ENCODE measurements around the gene KRT84. TPM values are rescaled to one million over a fixed set of nuclear protein-coding genes. Genes with fewer than 3 reads are reported as not detected.

The KRT84 gene, protein sequence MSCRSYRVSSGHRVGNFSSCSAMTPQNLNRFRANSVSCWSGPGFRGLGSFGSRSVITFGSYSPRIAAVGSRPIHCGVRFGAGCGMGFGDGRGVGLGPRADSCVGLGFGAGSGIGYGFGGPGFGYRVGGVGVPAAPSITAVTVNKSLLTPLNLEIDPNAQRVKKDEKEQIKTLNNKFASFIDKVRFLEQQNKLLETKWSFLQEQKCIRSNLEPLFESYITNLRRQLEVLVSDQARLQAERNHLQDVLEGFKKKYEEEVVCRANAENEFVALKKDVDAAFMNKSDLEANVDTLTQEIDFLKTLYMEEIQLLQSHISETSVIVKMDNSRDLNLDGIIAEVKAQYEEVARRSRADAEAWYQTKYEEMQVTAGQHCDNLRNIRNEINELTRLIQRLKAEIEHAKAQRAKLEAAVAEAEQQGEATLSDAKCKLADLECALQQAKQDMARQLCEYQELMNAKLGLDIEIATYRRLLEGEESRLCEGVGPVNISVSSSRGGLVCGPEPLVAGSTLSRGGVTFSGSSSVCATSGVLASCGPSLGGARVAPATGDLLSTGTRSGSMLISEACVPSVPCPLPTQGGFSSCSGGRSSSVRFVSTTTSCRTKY
- polyA plus RNA-seq (ENCODE audit: insufficient read length), result not detected

GRCh38 chr12:52385226-52385702, at the start of gene KRT84:
KRT84 (minus strand) TSS chr12:52385652; CDS start chr12:52385585, 67 bp downstream.
- no peak for DNase-seq (ENCODE audit: low read depth)

GRCh38 chr12:52434760-52435530, 49.5 kb upstream of the KRT84 start:
- no peak for DNase-seq (ENCODE audit: low read depth)

DNA sequence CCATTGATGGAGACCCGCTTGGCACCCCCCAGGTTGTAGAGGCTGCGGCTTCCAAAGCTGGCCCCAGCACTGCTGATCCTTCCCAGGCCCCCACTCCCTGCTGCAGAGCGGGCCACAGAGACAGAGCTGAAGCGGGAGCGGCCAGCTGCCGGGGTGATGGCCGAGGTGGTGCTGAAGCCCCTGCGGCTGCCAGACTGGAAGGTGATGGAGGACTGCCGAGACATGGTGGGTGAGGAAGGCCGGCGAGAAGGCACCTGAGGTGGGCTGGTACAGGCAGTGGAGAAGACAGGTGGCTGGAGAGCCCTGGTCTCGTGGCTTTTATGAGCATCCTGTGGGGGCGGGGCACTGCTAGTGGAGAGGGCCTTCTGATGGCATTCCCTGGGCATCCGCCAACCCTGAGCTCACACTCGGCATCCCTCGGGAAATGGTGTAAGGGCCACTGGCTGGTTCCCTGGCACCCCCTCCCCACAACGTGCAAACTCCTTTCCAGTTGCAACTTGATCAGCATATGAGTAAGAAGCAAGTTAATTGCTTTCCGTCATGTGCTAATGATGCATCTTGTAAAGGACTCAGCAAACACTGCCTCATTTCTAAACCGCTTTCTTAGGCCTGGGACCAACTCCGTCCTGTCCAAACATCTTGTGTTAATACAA, 48.8 kb upstream of the KRT84 start, which contains the start of gene KRT75:
TSS of gene KRT75 (minus strand) at position 291 of the 653 bp plus-strand sequence. CDS start at position 224, 67 bp downstream.
- no peak for DNase-seq (ENCODE audit: low read depth)

GRCh38 chr12:52433501-52434080, 48.1 kb upstream of the KRT84 start:
- DNase-seq (ENCODE audit: low read depth), result no peak

- no peak for DNase-seq (ENCODE audit: low read depth)
These were observed 47.2 kb upstream of the KRT84 start for GRCh38 chr12:52432559-52433207.

DNA sequence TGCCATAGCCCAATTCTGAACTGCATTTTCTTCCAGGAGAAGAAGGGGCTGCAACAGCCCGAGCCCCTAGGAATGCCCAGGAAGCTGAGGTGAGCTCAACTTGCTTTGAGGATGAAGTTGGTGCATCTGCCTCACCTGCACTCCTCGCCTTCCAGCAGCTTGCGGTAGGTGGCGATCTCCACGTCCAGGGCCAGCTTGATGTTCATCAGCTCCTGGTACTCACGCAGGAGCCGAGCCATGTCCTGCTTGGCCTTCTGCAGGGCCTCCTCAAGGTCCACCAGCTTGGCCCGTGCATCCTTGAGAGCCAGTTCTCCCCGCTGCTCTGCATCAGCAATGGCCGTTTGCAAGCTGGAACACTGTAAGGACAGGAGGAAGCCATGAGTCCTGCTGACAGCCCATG, 42.7 kb upstream of the KRT84 start:
- no peak for DNase-seq (ENCODE audit: low read depth)

DNA sequence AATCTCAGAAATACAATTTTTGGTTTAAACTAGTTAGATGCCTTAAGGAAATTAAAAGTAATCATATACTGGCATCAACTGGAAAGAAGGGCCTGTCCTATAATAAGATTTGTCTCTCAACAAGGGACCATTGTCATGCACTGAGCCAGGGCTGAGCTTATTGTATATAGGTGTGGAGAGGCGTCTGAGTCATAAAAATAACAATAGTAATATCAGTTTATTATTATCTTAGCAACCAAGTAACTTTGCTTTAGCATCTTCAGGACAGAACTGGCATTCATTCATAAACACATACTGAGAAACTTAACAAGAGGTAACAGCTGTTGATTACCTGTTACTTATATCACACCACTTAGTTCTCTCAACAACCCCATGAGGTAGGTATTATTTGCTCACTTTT, 41.6 kb upstream of the KRT84 start:
- no peak for DNase-seq (ENCODE audit: low read depth)

- no peak for DNase-seq (ENCODE audit: low read depth)
These were observed 40.6 kb upstream of the KRT84 start for GRCh38 chr12:52426034-52426433.

GRCh38 chr12:52425466-52425865, 40.0 kb upstream of the KRT84 start:
- DNase-seq (ENCODE audit: low read depth), result no peak

- DNase-seq (ENCODE audit: low read depth), result no peak
These were observed 38.4 kb upstream of the KRT84 start for GRCh38 chr12:52423661-52424500.

DNA sequence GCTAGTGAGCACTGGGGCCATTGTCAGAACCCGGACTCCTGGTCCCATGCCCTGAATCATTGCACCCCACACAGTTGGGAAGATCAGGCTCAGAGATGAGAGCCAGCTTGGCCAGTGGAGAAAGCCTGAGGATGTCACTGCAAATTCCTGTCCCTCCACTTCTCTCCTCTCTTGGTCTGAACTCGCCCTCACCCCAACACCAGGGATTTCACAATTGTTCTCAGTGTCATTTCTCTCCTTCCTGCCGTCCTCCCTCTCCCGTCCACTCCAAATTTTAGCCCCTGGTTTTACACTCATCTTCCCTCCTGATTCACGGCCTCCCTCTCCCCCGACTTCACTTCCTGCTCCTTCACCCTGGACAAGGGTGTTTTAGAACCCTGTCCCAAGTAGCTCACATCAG, 37.6 kb upstream of the KRT84 start:
- no peak for DNase-seq (ENCODE audit: low read depth)

- no peak for DNase-seq (ENCODE audit: low read depth)
These were observed 34.2 kb upstream of the KRT84 start for GRCh38 chr12:52419656-52420055.

GRCh38 chr12:52418576-52419110, 33.2 kb upstream of the KRT84 start:
- no peak for DNase-seq (ENCODE audit: low read depth)

DNA sequence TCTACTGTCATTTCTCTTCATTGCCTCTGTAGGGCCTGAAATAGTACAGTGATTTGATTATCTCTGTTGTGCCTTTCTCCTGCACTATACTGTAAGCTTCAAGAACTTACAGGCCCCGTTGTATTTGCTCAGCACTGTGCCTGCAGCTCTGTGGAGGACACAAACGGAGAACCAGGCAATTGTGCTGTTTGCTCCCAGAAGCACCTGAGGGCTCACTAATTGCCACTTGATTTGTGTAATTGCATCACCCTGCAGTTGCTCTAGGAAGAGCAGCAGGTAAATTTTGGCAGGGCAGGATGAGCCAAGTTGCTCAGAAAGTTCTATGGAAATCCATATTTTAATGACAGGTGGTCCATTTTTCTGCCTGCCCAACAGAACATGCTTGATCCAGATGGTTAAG, 32.3 kb upstream of the KRT84 start:
- no peak for DNase-seq (ENCODE audit: low read depth)

- DNase-seq (ENCODE audit: low read depth), result no peak
These were observed 31.3 kb upstream of the KRT84 start for GRCh38 chr12:52416795-52417194.

- no peak for DNase-seq (ENCODE audit: low read depth)
These were observed 30.7 kb upstream of the KRT84 start for GRCh38 chr12:52415870-52416750.

GRCh38 chr12:52414936-52415335, 29.5 kb upstream of the KRT84 start:
- no peak for DNase-seq (ENCODE audit: low read depth)

- no peak for DNase-seq (ENCODE audit: low read depth)
These were observed 28.4 kb upstream of the KRT84 start for GRCh38 chr12:52413782-52414345.
